ENCODE data around the gene ELMO3.

Gene ELMO3

GRCh38 chr16:67184995-67185650 is 13.8 kb upstream of the ELMO3 start:
- ATAC-seq: peak; percentile 62
- no peak for TF ChIP-seq ISL1 (CRISPR knock-in tag; IDR thresholded peaks at IDR 0.05)

- TF ChIP-seq CSDC2 (CRISPR knock-in tag; IDR thresholded peaks at IDR 0.05): no peak
- TF ChIP-seq PATZ1 (CRISPR knock-in tag; IDR thresholded peaks at IDR 0.05; ENCODE audit: borderline replicate concordance): no peak
- TF ChIP-seq CSRNP3 (CRISPR knock-in tag; IDR thresholded peaks at IDR 0.05): no peak
- TF ChIP-seq, protein P1, sequence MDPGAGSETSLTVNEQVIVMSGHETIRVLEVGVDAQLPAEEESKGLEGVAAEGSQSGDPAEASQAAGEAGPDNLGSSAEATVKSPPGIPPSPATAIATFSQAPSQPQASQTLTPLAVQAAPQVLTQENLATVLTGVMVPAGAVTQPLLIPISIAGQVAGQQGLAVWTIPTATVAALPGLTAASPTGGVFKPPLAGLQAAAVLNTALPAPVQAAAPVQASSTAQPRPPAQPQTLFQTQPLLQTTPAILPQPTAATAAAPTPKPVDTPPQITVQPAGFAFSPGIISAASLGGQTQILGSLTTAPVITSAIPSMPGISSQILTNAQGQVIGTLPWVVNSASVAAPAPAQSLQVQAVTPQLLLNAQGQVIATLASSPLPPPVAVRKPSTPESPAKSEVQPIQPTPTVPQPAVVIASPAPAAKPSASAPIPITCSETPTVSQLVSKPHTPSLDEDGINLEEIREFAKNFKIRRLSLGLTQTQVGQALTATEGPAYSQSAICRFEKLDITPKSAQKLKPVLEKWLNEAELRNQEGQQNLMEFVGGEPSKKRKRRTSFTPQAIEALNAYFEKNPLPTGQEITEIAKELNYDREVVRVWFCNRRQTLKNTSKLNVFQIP (CRISPR knock-in tag; IDR thresholded peaks at IDR 0.05; ENCODE audit: borderline replicate concordance, low read depth): no peak
- TF ChIP-seq RARB (CRISPR knock-in tag; IDR thresholded peaks at IDR 0.05): no peak
- no peak for TF ChIP-seq ZNF70 (CRISPR knock-in tag; IDR thresholded peaks at IDR 0.05)
- no peak for TF ChIP-seq ZNF565 (CRISPR knock-in tag; conservative IDR thresholded peaks at IDR 0.05; ENCODE audit: low read depth)
- TF ChIP-seq GLIS3 (CRISPR knock-in tag; IDR thresholded peaks at IDR 0.05): no peak
- TF ChIP-seq ZC3H10 (CRISPR knock-in tag; IDR thresholded peaks at IDR 0.05): no peak
- no peak for TF ChIP-seq ZFP30 (CRISPR knock-in tag; IDR thresholded peaks at IDR 0.05)
- no peak for TF ChIP-seq OSR1 (CRISPR knock-in tag; IDR thresholded peaks at IDR 0.05)
- TF ChIP-seq TOX (CRISPR knock-in tag; IDR thresholded peaks at IDR 0.05; ENCODE audit: borderline replicate concordance): no peak
- TF ChIP-seq, protein P2, sequence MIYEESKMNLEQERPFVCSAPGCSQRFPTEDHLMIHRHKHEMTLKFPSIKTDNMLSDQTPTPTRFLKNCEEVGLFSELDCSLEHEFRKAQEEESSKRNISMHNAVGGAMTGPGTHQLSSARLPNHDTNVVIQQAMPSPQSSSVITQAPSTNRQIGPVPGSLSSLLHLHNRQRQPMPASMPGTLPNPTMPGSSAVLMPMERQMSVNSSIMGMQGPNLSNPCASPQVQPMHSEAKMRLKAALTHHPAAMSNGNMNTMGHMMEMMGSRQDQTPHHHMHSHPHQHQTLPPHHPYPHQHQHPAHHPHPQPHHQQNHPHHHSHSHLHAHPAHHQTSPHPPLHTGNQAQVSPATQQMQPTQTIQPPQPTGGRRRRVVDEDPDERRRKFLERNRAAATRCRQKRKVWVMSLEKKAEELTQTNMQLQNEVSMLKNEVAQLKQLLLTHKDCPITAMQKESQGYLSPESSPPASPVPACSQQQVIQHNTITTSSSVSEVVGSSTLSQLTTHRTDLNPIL (CRISPR knock-in tag; IDR thresholded peaks at IDR 0.05; ENCODE audit: low read depth): no peak
- no peak for TF ChIP-seq ARNTL (CRISPR knock-in tag; IDR thresholded peaks at IDR 0.05; ENCODE audit: borderline replicate concordance, low read depth)
- TF ChIP-seq, protein P3, sequence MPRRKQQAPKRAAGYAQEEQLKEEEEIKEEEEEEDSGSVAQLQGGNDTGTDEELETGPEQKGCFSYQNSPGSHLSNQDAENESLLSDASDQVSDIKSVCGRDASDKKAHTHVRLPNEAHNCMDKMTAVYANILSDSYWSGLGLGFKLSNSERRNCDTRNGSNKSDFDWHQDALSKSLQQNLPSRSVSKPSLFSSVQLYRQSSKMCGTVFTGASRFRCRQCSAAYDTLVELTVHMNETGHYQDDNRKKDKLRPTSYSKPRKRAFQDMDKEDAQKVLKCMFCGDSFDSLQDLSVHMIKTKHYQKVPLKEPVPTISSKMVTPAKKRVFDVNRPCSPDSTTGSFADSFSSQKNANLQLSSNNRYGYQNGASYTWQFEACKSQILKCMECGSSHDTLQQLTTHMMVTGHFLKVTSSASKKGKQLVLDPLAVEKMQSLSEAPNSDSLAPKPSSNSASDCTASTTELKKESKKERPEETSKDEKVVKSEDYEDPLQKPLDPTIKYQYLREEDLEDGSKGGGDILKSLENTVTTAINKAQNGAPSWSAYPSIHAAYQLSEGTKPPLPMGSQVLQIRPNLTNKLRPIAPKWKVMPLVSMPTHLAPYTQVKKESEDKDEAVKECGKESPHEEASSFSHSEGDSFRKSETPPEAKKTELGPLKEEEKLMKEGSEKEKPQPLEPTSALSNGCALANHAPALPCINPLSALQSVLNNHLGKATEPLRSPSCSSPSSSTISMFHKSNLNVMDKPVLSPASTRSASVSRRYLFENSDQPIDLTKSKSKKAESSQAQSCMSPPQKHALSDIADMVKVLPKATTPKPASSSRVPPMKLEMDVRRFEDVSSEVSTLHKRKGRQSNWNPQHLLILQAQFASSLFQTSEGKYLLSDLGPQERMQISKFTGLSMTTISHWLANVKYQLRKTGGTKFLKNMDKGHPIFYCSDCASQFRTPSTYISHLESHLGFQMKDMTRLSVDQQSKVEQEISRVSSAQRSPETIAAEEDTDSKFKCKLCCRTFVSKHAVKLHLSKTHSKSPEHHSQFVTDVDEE (CRISPR knock-in tag; IDR thresholded peaks at IDR 0.05): no peak
- TF ChIP-seq TCF4 (CRISPR knock-in tag; IDR thresholded peaks at IDR 0.05; ENCODE audit: borderline replicate concordance): no peak
- TF ChIP-seq BACH2 (CRISPR knock-in tag; IDR thresholded peaks at IDR 0.05; ENCODE audit: borderline replicate concordance): no peak
- no peak for TF ChIP-seq ESRRG (CRISPR knock-in tag; IDR thresholded peaks at IDR 0.05)
- ATAC-seq: no peak
Measured at GRCh38 chr16:67185651-67186134, 13.2 kb upstream of the ELMO3 start.

DNA sequence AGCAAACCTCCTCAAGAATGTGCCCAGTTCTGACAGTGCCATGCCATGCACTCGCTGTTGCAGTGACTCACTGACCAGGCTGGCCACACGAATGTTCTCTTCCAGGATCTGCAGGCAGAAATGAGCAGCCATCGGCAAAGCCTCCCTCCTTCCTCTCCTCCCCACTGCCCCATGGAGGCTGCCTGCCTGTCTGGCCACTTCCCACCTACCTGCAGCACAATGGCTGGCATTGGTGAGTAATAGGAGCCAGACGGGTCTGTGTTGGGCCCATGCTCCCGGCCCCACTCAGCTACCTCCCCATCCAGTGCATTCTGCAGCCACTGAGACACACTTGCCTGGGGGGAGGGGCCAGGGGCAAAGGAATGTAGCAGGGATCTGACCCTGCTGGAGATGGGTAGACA is 12.4 kb upstream of the ELMO3 start:
- peak; percentile 23 for ATAC-seq
- TF ChIP-seq, protein P2 (CRISPR knock-in tag; IDR thresholded peaks at IDR 0.05; ENCODE audit: low read depth): no peak

All from SK-N-SH treated with all-trans-retinoic acid at 6 μM for 48 hours (cell line).